Neural cell (in vitro differentiated cells): Measurements from ENCODE around the gene CFAP100. TPM values are rescaled to one million over a fixed set of nuclear protein-coding genes. Genes with fewer than 3 reads are reported as not detected.

Experiments
- H2AFZ ChIP-seq: fragments of 200-600, 300-800 bp; sonication (generic), shearing (Covaris generic); 2 replicates; pipeline ENCODE4 v1.6.0; 2014; ENCODE audit warnings: low read depth, mild to moderate bottlenecking, antibody characterized with exemption, low read length, moderate library complexity
- H3F3A ChIP-seq: fragments of 200-600 bp; shearing (Covaris generic); 2 replicates; pipeline ENCODE4 v1.6.1; 2016; ENCODE audit warnings: mild to moderate bottlenecking, moderate library complexity, mixed read lengths, antibody characterized with exemption, low read length; ENCODE audit not compliant: insufficient read depth, poor library complexity, severe bottlenecking
- H3K27ac ChIP-seq: fragments of 200-600, 300-800 bp; sonication (generic), shearing (Covaris generic); 2 replicates; pipeline ENCODE4 v1.5.1; 2014; ENCODE audit warnings: mild to moderate bottlenecking, low read length, moderate library complexity
- H3K27me3 ChIP-seq: fragments of 300-800, 200-600 bp; sonication (generic), shearing (Covaris generic); 2 replicates; pipeline ENCODE4 v1.6.0; 2014; ENCODE audit warnings: mild to moderate bottlenecking, low read depth, low read length, moderate library complexity; ENCODE audit not compliant: insufficient read depth
- H3K36me3 ChIP-seq: fragments of 300-800, 200-600 bp; sonication (generic), shearing (Covaris generic); 2 replicates; pipeline ENCODE4 v1.5.1; 2014; ENCODE audit warnings: mild to moderate bottlenecking, antibody characterized with exemption, low read length, moderate library complexity; ENCODE audit not compliant: insufficient read depth
- H3K4me2 ChIP-seq: fragments of 300-800, 200-600 bp; sonication (generic), shearing (Covaris generic); 2 replicates; pipeline ENCODE4 v1.6.0; 2014; ENCODE audit warnings: mild to moderate bottlenecking, low read length
- H3K4me3 ChIP-seq: fragments of 300-800, 200-600 bp; sonication (generic), shearing (Covaris generic); 2 replicates; pipeline ENCODE4 v1.5.1; 2014; ENCODE audit warnings: mild to moderate bottlenecking, low read length, moderate library complexity
- H3K79me2 ChIP-seq: fragments of 200-600 bp; shearing (Covaris generic); replicated peaks from 2 replicates; pipeline ENCODE4 v1.6.0; 2014; ENCODE audit warnings: mild to moderate bottlenecking, low read length, moderate library complexity; ENCODE audit not compliant: insufficient read depth
- H3K9ac ChIP-seq: fragments of 300-800, 200-600 bp; sonication (generic), shearing (Covaris generic); 2 replicates; pipeline ENCODE4 v1.6.1; 2016; ENCODE audit warnings: mild to moderate bottlenecking, low read length, mixed read lengths
- H3K9me2 ChIP-seq: fragments of 200-600 bp; shearing (Covaris generic); 2 replicates; pipeline ENCODE4 v1.6.1; 2016; ENCODE audit warnings: mild to moderate bottlenecking, low read length, mixed read lengths; ENCODE audit not compliant: insufficient read depth
- H3K9me3 ChIP-seq: fragments of 200-600, 300-800 bp; sonication (generic), shearing (Covaris generic); 2 replicates; pipeline ENCODE4 v1.6.1; 2016; ENCODE audit warnings: mild to moderate bottlenecking, mixed run types, low read length, moderate library complexity, mixed read lengths
- H4K20me1 ChIP-seq: fragments of 200-600 bp; shearing (Covaris generic); 2 replicates; pipeline ENCODE4 v1.6.1; 2016; ENCODE audit warnings: mild to moderate bottlenecking, mixed run types; ENCODE audit not compliant: insufficient read depth
- EP300 ChIP-seq: fragments of 450-650 bp; conservative IDR thresholded peaks from 2 replicates; pipeline ENCODE4 v1.6.1; 2014; ENCODE audit warnings: antibody characterized with exemption, mild to moderate bottlenecking, moderate library complexity; ENCODE audit not compliant: poor library complexity, severe bottlenecking
- EZH2 ChIP-seq: fragments of 200-600, 300-800 bp; shearing (Covaris generic), sonication (generic); IDR thresholded peaks from 2 replicates; pipeline ENCODE4 v1.6.1; 2014; ENCODE audit warnings: antibody characterized with exemption, low read length, borderline replicate concordance, mild to moderate bottlenecking; ENCODE audit not compliant: insufficient read depth, poor library complexity, severe bottlenecking
- MXI1 ChIP-seq: fragments of 450-650 bp; conservative IDR thresholded peaks from 2 replicates; pipeline ENCODE4 v1.6.1; 2014; ENCODE audit warnings: antibody characterized with exemption, mild to moderate bottlenecking; ENCODE audit not compliant: poor library complexity, severe bottlenecking
- POLR2AphosphoS5 ChIP-seq: IDR thresholded peaks from 2 replicates; pipeline ENCODE4 v1.6.1; 2012
- RAD21 ChIP-seq: fragments of 450-650 bp; conservative IDR thresholded peaks from 2 replicates; pipeline ENCODE4 v1.6.1; 2014; ENCODE audit warnings: antibody characterized with exemption, mild to moderate bottlenecking, moderate library complexity
- SMC3 ChIP-seq: fragments of 450-650 bp; conservative IDR thresholded peaks from 2 replicates; pipeline ENCODE4 v1.6.1; 2014; ENCODE audit warnings: antibody characterized with exemption, mild to moderate bottlenecking, moderate library complexity; ENCODE audit not compliant: poor library complexity
- TAF1 ChIP-seq: IDR thresholded peaks from 2 replicates; pipeline ENCODE4 v1.6.1; 2012; ENCODE audit warnings: low read depth
- polyA plus RNA-seq: library from polyadenylated mRNA; depleted of rRNA; stranded (reverse); fragments of >200 nt; gene quantifications from 2 replicates; pipeline ENCODE4 v1.2.3, GENCODE V29; 2014
- TF ChIP-seq, protein P1 (sequence below): fragments of 450-650 bp; IDR thresholded peaks from 2 replicates; pipeline ENCODE4 v1.5.1; 2014; ENCODE audit warnings: antibody characterized with exemption, mild to moderate bottlenecking, moderate library complexity; ENCODE audit not compliant: poor library complexity, severe bottlenecking
- TF ChIP-seq, protein P2 (sequence below): IDR thresholded peaks from 2 replicates; pipeline ENCODE4 v1.6.1; 2012; ENCODE audit warnings: borderline replicate concordance

Gene CFAP100
- polyA plus RNA-seq, 1 donor from 2014 or later, result not detected

DNA sequence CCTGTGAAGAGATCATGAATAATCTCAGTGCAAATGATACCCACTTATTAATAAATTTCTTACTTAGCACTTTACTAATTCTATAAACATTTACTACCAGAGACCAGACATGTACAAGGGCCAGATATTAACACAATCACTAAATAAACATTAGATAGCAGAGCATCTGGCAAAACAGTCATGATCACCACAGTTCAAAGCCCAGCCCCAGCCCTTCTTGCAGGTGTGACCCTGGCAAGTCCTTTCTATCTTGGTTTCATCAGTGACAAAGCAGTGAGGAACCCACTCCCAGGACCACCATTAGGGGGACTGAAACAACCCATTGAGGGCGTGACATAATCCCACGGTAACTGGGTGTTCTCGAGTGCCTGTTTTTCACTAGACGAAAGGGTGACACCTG is 69.4 kb downstream of the CFAP100 start:
- Histone ChIP-seq H3K4me2 (no peak overlapping the region), H3K27ac (no peak overlapping the region), H3K9me3 (no peaks in the 10 kb centered on the region), H3K9ac (no peak overlapping the region), H3K4me3 (no peak overlapping the region), H4K20me1 (peaks cover 9% of the 10 kb centered on the region), H3K36me3 (peaks cover 2% of the 10 kb centered on the region), H3K9me2 (no peaks in the 10 kb centered on the region), H3K27me3 (no peaks in the 10 kb centered on the region), H3K79me2 (peaks cover 14% of the 10 kb centered on the region), H2AFZ (no peak overlapping the region), H3F3A (no peaks in the 10 kb centered on the region)
- no peak for TF ChIP-seq TAF1
- TF ChIP-seq, protein P1, sequence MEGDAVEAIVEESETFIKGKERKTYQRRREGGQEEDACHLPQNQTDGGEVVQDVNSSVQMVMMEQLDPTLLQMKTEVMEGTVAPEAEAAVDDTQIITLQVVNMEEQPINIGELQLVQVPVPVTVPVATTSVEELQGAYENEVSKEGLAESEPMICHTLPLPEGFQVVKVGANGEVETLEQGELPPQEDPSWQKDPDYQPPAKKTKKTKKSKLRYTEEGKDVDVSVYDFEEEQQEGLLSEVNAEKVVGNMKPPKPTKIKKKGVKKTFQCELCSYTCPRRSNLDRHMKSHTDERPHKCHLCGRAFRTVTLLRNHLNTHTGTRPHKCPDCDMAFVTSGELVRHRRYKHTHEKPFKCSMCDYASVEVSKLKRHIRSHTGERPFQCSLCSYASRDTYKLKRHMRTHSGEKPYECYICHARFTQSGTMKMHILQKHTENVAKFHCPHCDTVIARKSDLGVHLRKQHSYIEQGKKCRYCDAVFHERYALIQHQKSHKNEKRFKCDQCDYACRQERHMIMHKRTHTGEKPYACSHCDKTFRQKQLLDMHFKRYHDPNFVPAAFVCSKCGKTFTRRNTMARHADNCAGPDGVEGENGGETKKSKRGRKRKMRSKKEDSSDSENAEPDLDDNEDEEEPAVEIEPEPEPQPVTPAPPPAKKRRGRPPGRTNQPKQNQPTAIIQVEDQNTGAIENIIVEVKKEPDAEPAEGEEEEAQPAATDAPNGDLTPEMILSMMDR, result no peak
- TF ChIP-seq EZH2, result no peak
- TF ChIP-seq, protein P2, sequence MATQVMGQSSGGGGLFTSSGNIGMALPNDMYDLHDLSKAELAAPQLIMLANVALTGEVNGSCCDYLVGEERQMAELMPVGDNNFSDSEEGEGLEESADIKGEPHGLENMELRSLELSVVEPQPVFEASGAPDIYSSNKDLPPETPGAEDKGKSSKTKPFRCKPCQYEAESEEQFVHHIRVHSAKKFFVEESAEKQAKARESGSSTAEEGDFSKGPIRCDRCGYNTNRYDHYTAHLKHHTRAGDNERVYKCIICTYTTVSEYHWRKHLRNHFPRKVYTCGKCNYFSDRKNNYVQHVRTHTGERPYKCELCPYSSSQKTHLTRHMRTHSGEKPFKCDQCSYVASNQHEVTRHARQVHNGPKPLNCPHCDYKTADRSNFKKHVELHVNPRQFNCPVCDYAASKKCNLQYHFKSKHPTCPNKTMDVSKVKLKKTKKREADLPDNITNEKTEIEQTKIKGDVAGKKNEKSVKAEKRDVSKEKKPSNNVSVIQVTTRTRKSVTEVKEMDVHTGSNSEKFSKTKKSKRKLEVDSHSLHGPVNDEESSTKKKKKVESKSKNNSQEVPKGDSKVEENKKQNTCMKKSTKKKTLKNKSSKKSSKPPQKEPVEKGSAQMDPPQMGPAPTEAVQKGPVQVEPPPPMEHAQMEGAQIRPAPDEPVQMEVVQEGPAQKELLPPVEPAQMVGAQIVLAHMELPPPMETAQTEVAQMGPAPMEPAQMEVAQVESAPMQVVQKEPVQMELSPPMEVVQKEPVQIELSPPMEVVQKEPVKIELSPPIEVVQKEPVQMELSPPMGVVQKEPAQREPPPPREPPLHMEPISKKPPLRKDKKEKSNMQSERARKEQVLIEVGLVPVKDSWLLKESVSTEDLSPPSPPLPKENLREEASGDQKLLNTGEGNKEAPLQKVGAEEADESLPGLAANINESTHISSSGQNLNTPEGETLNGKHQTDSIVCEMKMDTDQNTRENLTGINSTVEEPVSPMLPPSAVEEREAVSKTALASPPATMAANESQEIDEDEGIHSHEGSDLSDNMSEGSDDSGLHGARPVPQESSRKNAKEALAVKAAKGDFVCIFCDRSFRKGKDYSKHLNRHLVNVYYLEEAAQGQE, result no peak
- TF ChIP-seq POLR2AphosphoS5, result no peak
- TF ChIP-seq RAD21, result no peak
- no peak for TF ChIP-seq MXI1
- no peak for TF ChIP-seq SMC3
- no peak for TF ChIP-seq EP300

DNA sequence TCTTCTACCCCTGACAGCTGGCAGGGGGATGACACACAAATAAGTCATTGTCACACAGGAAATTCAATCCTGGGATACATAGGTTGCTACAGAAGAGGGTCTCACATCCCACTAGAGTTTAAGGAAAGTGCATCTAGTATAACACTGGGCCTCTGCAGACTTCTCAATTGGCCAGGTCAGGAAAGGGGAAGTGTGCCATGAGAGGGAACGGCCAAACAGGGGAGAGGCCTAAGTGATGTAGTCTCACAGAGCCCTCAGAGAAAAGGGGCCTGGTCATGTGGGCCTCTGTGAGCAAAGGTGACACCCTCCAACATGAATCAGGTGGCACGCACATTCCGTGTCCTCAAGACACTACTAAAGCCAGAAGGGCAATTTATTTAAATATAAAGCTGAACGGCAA is 69.8 kb downstream of the CFAP100 start:
- Histone ChIP-seq H3K36me3 (peaks cover 5% of the 10 kb centered on the region), H3K4me2 (no peak overlapping the region), H4K20me1 (peaks cover 9% of the 10 kb centered on the region), H2AFZ (no peak overlapping the region), H3K4me3 (no peak overlapping the region), H3K27me3 (no peaks in the 10 kb centered on the region), H3K27ac (no peak overlapping the region), H3F3A (no peaks in the 10 kb centered on the region), H3K9me3 (no peaks in the 10 kb centered on the region), H3K9ac (no peak overlapping the region), H3K9me2 (no peaks in the 10 kb centered on the region), H3K79me2 (peaks cover 18% of the 10 kb centered on the region)
- no peak for TF ChIP-seq RAD21
- no peak for TF ChIP-seq TAF1

DNA sequence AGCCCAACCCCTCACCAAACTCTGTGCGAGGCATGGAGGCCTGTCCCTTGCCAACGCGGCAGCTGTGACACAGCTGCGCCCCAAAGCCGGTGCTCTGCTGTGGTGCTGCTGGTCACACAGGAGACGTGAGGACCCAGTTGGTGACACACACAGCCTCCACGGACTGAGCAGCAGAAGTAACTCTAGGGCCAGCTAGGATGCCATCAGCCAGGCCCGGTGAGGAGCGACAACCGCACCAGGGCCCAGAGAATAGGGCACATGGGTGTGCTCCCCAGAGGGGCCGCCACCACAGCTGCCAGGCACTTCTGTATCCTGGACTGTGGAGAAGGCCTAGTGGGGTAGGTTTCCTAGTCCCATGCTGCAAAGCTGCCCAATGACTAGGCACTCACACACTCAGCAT is 70.3 kb downstream of the CFAP100 start:
- Histone ChIP-seq H3K9ac (no peak overlapping the region), H3K36me3 (peaks cover 5% of the 10 kb centered on the region), H3K79me2 (peaks cover 23% of the 10 kb centered on the region), H3K27ac (no peak overlapping the region), H3K9me2 (no peaks in the 10 kb centered on the region), H3K4me2 (no peak overlapping the region), H3K9me3 (no peaks in the 10 kb centered on the region), H3F3A (no peaks in the 10 kb centered on the region), H4K20me1 (peaks cover 9% of the 10 kb centered on the region), H3K27me3 (no peaks in the 10 kb centered on the region), H2AFZ (no peak overlapping the region), H3K4me3 (no peak overlapping the region)
- TF ChIP-seq TAF1, result no peak
- TF ChIP-seq MXI1, result no peak
- no peak for TF ChIP-seq EZH2
- TF ChIP-seq, protein P1, result no peak
- no peak for TF ChIP-seq POLR2AphosphoS5
- TF ChIP-seq EP300, result no peak
- TF ChIP-seq RAD21, result no peak
- no peak for TF ChIP-seq SMC3
